ENCODE results near the gene TECPR2. TPM values are rescaled to one million over a fixed set of nuclear protein-coding genes. Genes with fewer than 3 reads are reported as not detected.

TECPR2 gene
- total and polyA plus RNA-seq, 2 of the 13 experiments (the other 11 are each of a cell fraction or from before 2014, with no cell fraction given) = 3.5 to 5.7 TPM

- TF ChIP-seq, protein P1, sequence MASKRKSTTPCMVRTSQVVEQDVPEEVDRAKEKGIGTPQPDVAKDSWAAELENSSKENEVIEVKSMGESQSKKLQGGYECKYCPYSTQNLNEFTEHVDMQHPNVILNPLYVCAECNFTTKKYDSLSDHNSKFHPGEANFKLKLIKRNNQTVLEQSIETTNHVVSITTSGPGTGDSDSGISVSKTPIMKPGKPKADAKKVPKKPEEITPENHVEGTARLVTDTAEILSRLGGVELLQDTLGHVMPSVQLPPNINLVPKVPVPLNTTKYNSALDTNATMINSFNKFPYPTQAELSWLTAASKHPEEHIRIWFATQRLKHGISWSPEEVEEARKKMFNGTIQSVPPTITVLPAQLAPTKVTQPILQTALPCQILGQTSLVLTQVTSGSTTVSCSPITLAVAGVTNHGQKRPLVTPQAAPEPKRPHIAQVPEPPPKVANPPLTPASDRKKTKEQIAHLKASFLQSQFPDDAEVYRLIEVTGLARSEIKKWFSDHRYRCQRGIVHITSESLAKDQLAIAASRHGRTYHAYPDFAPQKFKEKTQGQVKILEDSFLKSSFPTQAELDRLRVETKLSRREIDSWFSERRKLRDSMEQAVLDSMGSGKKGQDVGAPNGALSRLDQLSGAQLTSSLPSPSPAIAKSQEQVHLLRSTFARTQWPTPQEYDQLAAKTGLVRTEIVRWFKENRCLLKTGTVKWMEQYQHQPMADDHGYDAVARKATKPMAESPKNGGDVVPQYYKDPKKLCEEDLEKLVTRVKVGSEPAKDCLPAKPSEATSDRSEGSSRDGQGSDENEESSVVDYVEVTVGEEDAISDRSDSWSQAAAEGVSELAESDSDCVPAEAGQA (IDR thresholded peaks at IDR 0.05; ENCODE audit: low read depth) = no peak
- TF ChIP-seq, protein P1 (CRISPR knock-in tag; IDR thresholded peaks at IDR 0.05; ENCODE audit: borderline replicate concordance) = 0 out of 2 replicates have a peak, but pooled peaks have one; percentile 15
- TF ChIP-seq ZBTB40 (IDR thresholded peaks at IDR 0.05) = no peak
- TF ChIP-seq ZBTB40 (CRISPR knock-in tag; IDR thresholded peaks at IDR 0.05) = no peak; the same call in 1 of the 2 replicates
- no peak for TF ChIP-seq RELA (CRISPR knock-in tag; IDR thresholded peaks at IDR 0.05)
- TF ChIP-seq SIN3B (IDR thresholded peaks at IDR 0.05; ENCODE audit: low read length) = no peak
- 0 out of 2 replicates have a peak, but pooled peaks have one; percentile 44 for TF ChIP-seq ZNF567 (CRISPR knock-in tag; IDR thresholded peaks at IDR 0.05; ENCODE audit: borderline replicate concordance)
- TF ChIP-seq BRD4 (CRISPR knock-in tag; IDR thresholded peaks at IDR 0.05) = 0 out of 2 replicates have a peak, but pooled peaks have one; percentile 30
- no peak for TF ChIP-seq ZSCAN12 (CRISPR knock-in tag; IDR thresholded peaks at IDR 0.05)
- TF ChIP-seq SRSF1 (optimal IDR thresholded peaks at IDR 0.05; ENCODE audit: low read depth, low read length) = no peak
- TF ChIP-seq ZNF343 (CRISPR knock-in tag; IDR thresholded peaks at IDR 0.05) = no peak
These were observed 154.0 kb downstream of the TECPR2 start (continued) for GRCh38 chr14:102516531-102517391.
